Astrocyte (in vitro differentiated cells and primary cell): Measurements from ENCODE around the gene WDR75.

ENCODE experiments used
- CTCF ChIP-seq: IDR thresholded peaks from 2 replicates; pipeline ENCODE4 v1.5.1; 2011; ENCODE audit warnings: low read depth, mild to moderate bottlenecking, inconsistent platforms, low read length, moderate library complexity; ENCODE audit not compliant: insufficient read depth
- EZH2 ChIP-seq: IDR thresholded peaks from 2 replicates; pipeline ENCODE4 v1.6.1; 2012; ENCODE audit warnings: mild to moderate bottlenecking, low read length, inconsistent platforms; ENCODE audit not compliant: insufficient read depth

GRCh38 chr2:189408294-189408693 lies 33.0 kb upstream of the WDR75 start:
- TF ChIP-seq CTCF (no peak), EZH2 (no peak)
